ENCODE data around the gene CHCHD3.
"Not testable (repeated sequence)": the region's sequence is repeated elsewhere in the genome, so short reads cannot be mapped to it uniquely, and the experiment has no call there.

Gene CHCHD3

GRCh38 chr7:133040178-133040577 lies 41.7 kb downstream of the CHCHD3 start:
- DNase-seq: no peak

GRCh38 chr7:133039614-133040013 lies 42.3 kb downstream of the CHCHD3 start:
- DNase-seq: no peak

GRCh38 chr7:133036289-133036688 lies 45.6 kb downstream of the CHCHD3 start:
- DNase-seq: no peak

- not testable (repeated sequence) for DNase-seq
These were observed 46.6 kb downstream of the CHCHD3 start for GRCh38 chr7:133035240-133035639.

GRCh38 chr7:133030346-133030745 lies 51.5 kb downstream of the CHCHD3 start:
- no peak for DNase-seq

GRCh38 chr7:133029463-133029862 lies 52.4 kb downstream of the CHCHD3 start:
- DNase-seq: no peak

- DNase-seq: no peak
These were observed 54.5 kb downstream of the CHCHD3 start for GRCh38 chr7:133027397-133027796.

- no peak for DNase-seq
These were observed 55.6 kb downstream of the CHCHD3 start for GRCh38 chr7:133026210-133026859.

- no peak for DNase-seq
These were observed 56.8 kb downstream of the CHCHD3 start for GRCh38 chr7:133025056-133025455.

GRCh38 chr7:133024596-133024995 lies 57.3 kb downstream of the CHCHD3 start:
- no peak for DNase-seq

- DNase-seq: no peak
These were observed 58.4 kb downstream of the CHCHD3 start for GRCh38 chr7:133023370-133024071.

- DNase-seq: no peak
These were observed 59.2 kb downstream of the CHCHD3 start for GRCh38 chr7:133022661-133023060.

GRCh38 chr7:133021196-133021595 lies 60.7 kb downstream of the CHCHD3 start:
- no peak for DNase-seq

- DNase-seq: no peak
These were observed 61.4 kb downstream of the CHCHD3 start for GRCh38 chr7:133020496-133020895.

GRCh38 chr7:133019590-133019989 lies 62.3 kb downstream of the CHCHD3 start:
- DNase-seq: peak in 1 of 6 experiments; percentile 0

- DNase-seq: no peak
These were observed 65.3 kb downstream of the CHCHD3 start for GRCh38 chr7:133016604-133017003.

- no peak for DNase-seq
These were observed 66.0 kb downstream of the CHCHD3 start for GRCh38 chr7:133015888-133016287.

- DNase-seq: no peak
These were observed 70.1 kb downstream of the CHCHD3 start for GRCh38 chr7:133011746-133012145.

- DNase-seq: no peak
These were observed 72.3 kb downstream of the CHCHD3 start for GRCh38 chr7:133009426-133010252.

- DNase-seq: no peak
These were observed 73.9 kb downstream of the CHCHD3 start for GRCh38 chr7:133007961-133008360.

GRCh38 chr7:133003052-133003910 lies 78.6 kb downstream of the CHCHD3 start:
- no peak for DNase-seq

- DNase-seq: no peak
These were observed 80.2 kb downstream of the CHCHD3 start for GRCh38 chr7:133001727-133002126.

GRCh38 chr7:132999845-133000244 lies 82.0 kb downstream of the CHCHD3 start:
- DNase-seq: no peak
